HCT116 (cell line): ENCODE data around the gene COL20A1.
"Not testable (repeated sequence)": the region's sequence is repeated elsewhere in the genome, so short reads cannot be mapped to it uniquely, and the experiment has no call there.

Source experiments
- CTCF ChIP-seq, 3 experiments: fragments of 200-600 bp in 1 of 3; sonication (generic) in 1 of 3; IDR thresholded peaks in 2 of 3; conservative IDR thresholded peaks in 1 of 3; 2 replicates each; pipeline ENCODE4 v1.5.1; 2012 to 2017; ENCODE audit warnings: low read depth in 2 of 3, low read length in 2 of 3, antibody characterized with exemption in 1 of 3, borderline replicate concordance in 1 of 3, control low read depth in 1 of 3, mild to moderate bottlenecking in 1 of 3, mixed read lengths in 1 of 3, mixed run types in 1 of 3, moderate library complexity in 1 of 3; ENCODE audit not compliant: insufficient read depth in 1 of 3
- FOSL1 ChIP-seq: IDR thresholded peaks from 2 replicates; pipeline ENCODE4 v1.6.1; 2012; ENCODE audit warnings: low read depth
- REST ChIP-seq: IDR thresholded peaks from 2 replicates; pipeline ENCODE4 v1.6.1; 2012; ENCODE audit warnings: low read depth
- ZNF274 ChIP-seq: fragments of 200-500 bp; sonication (Bioruptor generic); IDR thresholded peaks from 2 replicates; pipeline ENCODE4 v1.6.1; 2014; ENCODE audit warnings: mild to moderate bottlenecking, low read depth, low read length, inconsistent platforms

- not testable (repeated sequence) for TF ChIP-seq REST; CTCF (IDR thresholded peaks at IDR 0.05 in 2 of 3, conservative IDR thresholded peaks at IDR 0.05 in 1 of 3; ENCODE audit: borderline replicate concordance in 1 of 3, insufficient read depth in 1 of 3, low read depth in 2 of 3, low read length in 2 of 3); FOSL1; ZNF274
Observed at GRCh38 chr20:63340158-63340688, 47.2 kb downstream of the COL20A1 start.
